Small intestine (tissue), 7 donors: ENCODE data around the gene TRMT10B. TPM values are rescaled to one million over a fixed set of nuclear protein-coding genes. Genes with fewer than 3 reads are reported as not detected.
"Not testable (repeated sequence)": the region's sequence is repeated elsewhere in the genome, so short reads cannot be mapped to it uniquely, and the experiment has no call there.

Source experiments
- DNase-seq, 2 donors: peaks; one replicate each; pipeline versions ENCODE4 v3.0.0 to v3.0.0-alpha.2; 2013
- FAIRE-seq: peaks from 2 replicates; lab custom pipeline; 2012; peaks lifted over from hg19 to GRCh38; lab: Jason Lieb, UNC
- H3K27ac ChIP-seq, 3 donors: one replicate each; pipeline ENCODE4 v1.5.1; 2013; ENCODE audit warnings: low read length in 2 of 3, mild to moderate bottlenecking in 2 of 3, control low read depth in 1 of 3, inconsistent platforms in 1 of 3, low read depth in 1 of 3, moderate library complexity in 1 of 3
- H3K27me3 ChIP-seq, 3 donors: one replicate each; pipeline ENCODE4 v1.6.1; 2013; ENCODE audit warnings: low read length in 3 of 3, inconsistent platforms in 1 of 3; ENCODE audit not compliant: control insufficient read depth in 3 of 3, insufficient read depth in 3 of 3
- H3K36me3 ChIP-seq, 3 donors: one replicate each; pipeline ENCODE4 v1.6.1; 2013; ENCODE audit warnings: low read length in 3 of 3, inconsistent platforms in 1 of 3, low read depth in 1 of 3, mild to moderate bottlenecking in 1 of 3, moderate library complexity in 1 of 3; ENCODE audit not compliant: control insufficient read depth in 3 of 3, insufficient read depth in 2 of 3
- H3K4me1 ChIP-seq, 3 donors: one replicate each; pipeline ENCODE4 v1.6.1; 2013; ENCODE audit warnings: low read length in 2 of 3, inconsistent platforms in 1 of 3, low read depth in 1 of 3, mild to moderate bottlenecking in 1 of 3, moderate library complexity in 1 of 3; ENCODE audit not compliant: control insufficient read depth in 3 of 3, insufficient read depth in 2 of 3
- H3K4me3 ChIP-seq, 3 donors: one replicate each; pipeline ENCODE4 v1.5.1; 2013; ENCODE audit warnings: low read length in 3 of 3, control low read depth in 1 of 3, inconsistent platforms in 1 of 3, low read depth in 1 of 3, mild to moderate bottlenecking in 1 of 3, moderate library complexity in 1 of 3
- H3K9me3 ChIP-seq, 2 donors: one replicate each; pipeline ENCODE4 v1.6.1; 2013; ENCODE audit warnings: low read depth in 1 of 2, low read length in 1 of 2; ENCODE audit not compliant: control insufficient read depth in 2 of 2, insufficient read depth in 1 of 2
- WGBS, 3 donors: extraction: QIAGEN DNeasy Blood & Tissue Kit; methylation state at CpG; one replicate each; pipeline ENCODE4 v1.1.7; 2013; 5-methylcytosine and 5-hydroxymethylcytosine counted together
- polyA plus RNA-seq, 4 donors: library from polyadenylated mRNA; stranded (reverse) in 3 of 4; unstranded in 1 of 4; fragments of 200-250 nt in 3 of 4; fragments of 120-200 nt in 1 of 4; gene quantifications; one replicate each; pipeline versions ENCODE4 v1.2.1 to v1.2.3, GENCODE V29; 2013
- donor health status: healthy with polysubstance abuse.
- donor health status: control.
- donor health status: control.
- donor health status: Bipolar disorder and iron deficiency.
- donor health status: healthy.

The TRMT10B gene
- polyA plus RNA-seq, 4 donors: 4.5 to 21.6 (median 5.6) TPM

DNA sequence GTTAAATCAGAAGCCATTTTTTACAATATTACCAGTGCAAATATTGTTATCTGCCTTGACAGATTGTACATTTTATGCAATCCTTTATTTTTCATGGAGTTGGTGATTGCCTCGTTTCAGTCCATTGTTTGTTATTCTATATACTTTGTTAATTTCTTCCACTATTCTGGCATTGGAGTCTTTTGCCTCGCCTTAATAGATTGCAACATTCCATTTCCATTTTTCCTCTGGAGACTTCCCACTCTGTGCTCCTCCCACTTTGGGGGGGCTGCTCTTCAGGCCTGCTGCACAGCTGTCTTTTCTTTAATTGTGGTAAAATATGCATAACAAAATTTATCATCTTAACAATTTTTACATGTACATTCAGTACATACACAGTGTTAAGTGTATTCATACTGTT is 42.6 kb downstream of the TRMT10B start:
- Histone ChIP-seq H3K9me3 (no peaks in the 10 kb centered on the region), H3K36me3 (no peaks in the 10 kb centered on the region), H3K27ac (no peak overlapping the region), H3K4me1 (no peaks in the 10 kb centered on the region), H3K27me3 (no peaks in the 10 kb centered on the region), H3K4me3 (no peak overlapping the region)
- WGBS, 3 donors: 56 to 61% (median 59%) methylated on average over 2 of the region's 2 CpGs
- FAIRE-seq (no peak), DNase-seq (no peak)

DNA sequence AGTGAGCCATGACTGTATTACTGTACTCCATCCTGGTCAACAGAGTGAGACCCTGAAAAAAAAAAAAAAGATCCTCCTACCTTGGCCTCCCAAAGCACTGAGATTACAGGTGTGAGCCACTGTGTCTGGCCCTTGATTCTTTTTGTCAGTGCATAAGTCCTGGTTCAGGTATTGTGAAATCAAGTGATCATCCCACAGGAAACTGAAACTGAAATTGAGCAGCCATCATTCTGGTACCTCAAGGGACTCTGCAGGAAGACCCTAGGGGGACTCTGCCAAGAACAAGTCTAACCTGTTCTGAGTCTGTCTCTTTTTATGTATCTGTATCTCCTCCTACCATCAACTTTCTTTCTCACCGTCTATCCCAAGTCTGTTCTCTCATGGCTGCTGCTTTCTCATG is 45.1 kb downstream of the TRMT10B start:
- Histone ChIP-seq H3K36me3 (no peaks in the 10 kb centered on the region), H3K27ac (no peak overlapping the region), H3K9me3 (no peaks in the 10 kb centered on the region), H3K27me3 (no peaks in the 10 kb centered on the region), H3K4me1 (peaks cover 4 to 7% (median 5%) of the 10 kb centered on the region in 3 donors), H3K4me3 (no peak overlapping the region)
- FAIRE-seq: no peak
- peak in 1 of 2 donors; percentile 21 for DNase-seq
- 47 to 57% (median 56%) methylated on average over 1 of the region's 1 CpG for WGBS, 3 donors

DNA sequence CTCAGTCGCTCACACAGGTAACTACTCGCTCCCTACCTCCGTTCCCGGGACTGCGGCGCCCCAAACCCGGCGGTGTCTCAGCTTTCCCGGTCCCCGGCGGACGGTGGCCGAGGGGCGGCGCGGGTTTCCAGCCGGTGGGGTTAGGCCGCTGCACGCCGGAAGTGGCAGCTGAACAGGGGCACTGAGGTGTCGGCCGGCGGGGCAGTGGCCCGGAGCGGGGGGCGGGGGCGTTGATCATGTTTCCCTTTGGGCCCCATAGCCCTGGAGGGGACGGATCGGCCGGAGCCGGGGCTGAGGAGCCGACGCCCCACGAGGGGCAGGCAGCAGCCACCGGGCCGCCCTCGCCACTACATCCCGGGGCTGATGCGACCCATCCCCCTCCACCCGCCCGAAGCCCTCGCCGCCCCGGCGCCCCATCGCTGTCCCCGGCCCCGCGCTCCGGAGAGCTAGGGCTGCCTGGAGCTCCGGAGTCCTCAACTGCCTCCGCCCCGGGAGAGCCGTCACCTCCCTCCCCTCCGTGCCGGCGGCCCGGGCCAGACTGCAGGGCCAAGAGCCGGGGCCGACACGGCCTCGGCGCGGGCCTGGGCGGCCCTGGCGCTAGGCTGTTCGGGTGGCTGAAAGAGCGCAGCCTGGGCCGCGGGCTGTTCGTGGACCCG is 47.2 kb downstream of the TRMT10B start, which contains the start of gene DCAF10:
DCAF10 (plus strand) TSS at position 167 of the 656 bp plus-strand sequence; CDS start at position 237, 70 bp downstream.
- DNase-seq: peak; percentile 81 to 97
- peak within 1 kb of the TSS; percentile 84 to 98 (median 97) for H3K4me3 ChIP-seq
- H3K27ac ChIP-seq: peak within 1 kb of the TSS; percentile 88 to 90 (median 88)
- WGBS, 3 donors: 1% methylated on average over 49 to 72 of the region's 72 CpGs
- H3K4me1 ChIP-seq: peaks cover 4 to 7% (median 5%) of the 10 kb centered on the region in 3 donors
- no peaks in the 10 kb centered on the region for H3K27me3 ChIP-seq
- no peak for FAIRE-seq
- H3K9me3 ChIP-seq: no peaks in the 10 kb centered on the region
- no peaks in the 10 kb centered on the region for H3K36me3 ChIP-seq

DNA sequence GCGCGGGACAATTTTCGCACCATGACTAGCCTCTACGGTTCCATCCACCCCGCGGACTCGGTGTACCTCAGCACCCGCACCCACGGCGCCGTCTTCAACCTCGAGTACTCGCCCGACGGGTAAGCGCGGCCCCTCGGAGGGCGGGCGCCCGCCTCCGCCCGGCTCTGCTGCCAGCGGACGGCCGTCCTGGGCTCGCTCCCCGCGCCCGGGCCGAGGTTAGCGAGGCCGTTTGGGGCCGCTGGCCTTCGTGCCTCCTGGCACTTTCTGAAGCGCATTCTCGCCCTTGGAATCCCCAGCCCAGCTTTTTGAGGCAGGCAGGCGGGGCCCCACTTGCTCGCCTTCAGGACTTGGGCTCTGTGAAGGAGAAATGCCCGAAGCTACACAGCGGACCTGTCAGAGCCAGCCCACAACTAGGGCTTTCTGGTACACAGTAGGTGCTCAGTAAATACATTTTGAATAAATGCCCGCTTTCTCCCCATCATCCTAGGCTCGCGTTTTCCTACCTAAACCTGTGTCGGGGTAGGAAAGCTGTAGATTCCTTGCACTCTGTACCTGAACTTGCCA is 47.8 kb downstream of the TRMT10B start:
- Histone ChIP-seq H3K27me3 (no peaks in the 10 kb centered on the region), H3K9me3 (no peaks in the 10 kb centered on the region), H3K27ac (peak overlapping the region; percentile 88 to 90 (median 88)), H3K4me1 (peaks cover 4 to 7% (median 5%) of the 10 kb centered on the region in 3 donors), H3K4me3 (peak overlapping the region; percentile 84 to 98 (median 97)), H3K36me3 (no peaks in the 10 kb centered on the region)
- WGBS, 3 donors: 0 to 1% (median 1%) methylated on average over 45 of the region's 45 CpGs
- FAIRE-seq: no peak
- DNase-seq: peak in 1 of 2 donors; percentile 35

DNA sequence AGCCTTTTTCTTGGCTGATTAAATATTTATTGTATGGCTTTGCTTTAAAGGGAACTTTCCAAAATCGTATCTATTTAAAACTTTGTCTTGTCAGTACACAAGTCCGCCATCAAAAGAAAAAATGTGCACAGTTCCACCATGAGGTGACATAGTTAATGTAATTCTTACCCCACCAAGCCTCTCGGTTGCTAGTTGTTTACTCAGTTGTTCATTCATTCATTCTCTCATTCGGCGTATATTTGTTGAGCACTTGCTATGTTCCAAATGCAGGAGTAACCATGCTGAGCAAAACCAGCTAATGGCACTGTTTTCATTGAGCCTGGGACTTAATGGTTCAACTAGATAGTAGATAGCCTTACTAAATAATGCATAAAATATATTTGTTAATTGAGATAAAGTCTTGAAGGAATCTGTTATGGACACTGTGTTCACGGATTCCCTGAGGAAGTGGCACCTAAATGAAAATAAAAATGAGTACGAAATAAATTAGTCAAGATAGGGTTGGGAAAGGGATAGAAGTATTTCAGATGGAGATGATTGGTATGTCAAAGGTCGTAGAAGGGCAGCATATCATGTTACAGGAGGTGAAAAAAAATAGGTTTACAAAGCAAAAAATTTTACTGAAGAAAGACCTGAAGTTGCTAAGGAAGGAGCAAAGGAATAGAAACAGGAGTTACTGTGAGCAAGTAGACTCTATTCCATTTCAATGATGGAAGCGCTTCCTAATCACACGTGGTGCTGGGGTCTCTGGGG is 48.5 kb downstream of the TRMT10B start:
- H3K36me3 ChIP-seq: no peaks in the 10 kb centered on the region
- peaks cover 4 to 7% (median 5%) of the 10 kb centered on the region in 3 donors for H3K4me1 ChIP-seq
- H3K4me3 ChIP-seq: peak overlapping the region; percentile 84 to 98 (median 97)
- WGBS, 3 donors: 35 to 56% (median 47%) methylated on average over 10 of the region's 10 CpGs
- FAIRE-seq: no peak
- no peak overlapping the region for H3K27ac ChIP-seq
- no peaks in the 10 kb centered on the region for H3K27me3 ChIP-seq
- no peak for DNase-seq
- H3K9me3 ChIP-seq: no peaks in the 10 kb centered on the region

DNA sequence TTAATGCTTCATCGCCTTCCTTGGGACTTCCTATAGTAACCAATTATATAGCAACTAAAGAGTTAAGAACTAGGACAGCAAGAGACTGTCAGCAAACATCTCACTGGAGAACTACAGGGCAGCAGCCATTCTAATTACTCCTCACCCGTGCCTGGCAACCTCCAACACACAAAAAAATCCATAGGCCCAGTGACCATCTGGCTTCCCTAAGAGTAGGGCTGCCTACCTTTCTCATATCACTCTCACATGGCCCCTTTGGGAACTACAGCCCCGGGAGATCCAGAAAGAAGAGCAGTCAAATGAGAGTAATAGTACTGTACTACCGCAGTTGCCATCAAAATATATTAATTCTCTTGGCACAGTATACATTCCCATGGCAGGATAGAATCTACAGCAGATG is 52.7 kb downstream of the TRMT10B start:
- Histone ChIP-seq H3K36me3 (peaks cover 0 to 11% (median 0%) of the 10 kb centered on the region in 3 donors), H3K4me1 (peaks cover 4 to 7% (median 5%) of the 10 kb centered on the region in 3 donors), H3K4me3 (no peak overlapping the region), H3K27me3 (no peaks in the 10 kb centered on the region), H3K27ac (no peak overlapping the region), H3K9me3 (no peaks in the 10 kb centered on the region)
- 70 to 73% (median 71%) methylated on average over 4 of the region's 4 CpGs for WGBS, 3 donors
- DNase-seq (peak; percentile 15 to 18), FAIRE-seq (no peak)

DNA sequence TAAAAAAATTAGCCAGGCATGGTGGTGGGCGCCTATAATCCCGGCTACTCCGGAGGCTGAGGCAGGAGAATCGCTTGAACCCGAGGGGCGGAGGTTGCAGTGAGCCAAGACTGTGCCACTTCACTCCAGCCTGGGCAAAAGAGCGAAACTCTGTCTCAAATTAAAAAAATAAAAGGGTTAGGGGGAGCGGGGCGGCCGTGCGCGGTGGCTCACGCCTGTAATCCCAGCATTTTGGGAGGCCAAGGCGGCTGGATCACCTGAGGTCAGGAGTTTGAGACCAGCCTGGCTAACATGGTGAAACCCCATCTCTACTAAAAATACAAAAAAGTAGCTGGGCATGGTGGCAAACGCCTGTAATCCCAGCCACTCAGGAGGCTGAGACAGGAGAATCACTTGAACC is 56.1 kb downstream of the TRMT10B start:
- H3K4me3 ChIP-seq, H3K27me3 ChIP-seq, DNase-seq, H3K4me1 ChIP-seq, H3K9me3 ChIP-seq, FAIRE-seq, H3K27ac ChIP-seq: not testable (repeated sequence)
- WGBS, 3 donors: 96 to 98% (median 97%) methylated on average over 15 of the region's 15 CpGs
- peaks cover 0 to 15% (median 2%) of the 10 kb centered on the region in 3 donors for H3K36me3 ChIP-seq

DNA sequence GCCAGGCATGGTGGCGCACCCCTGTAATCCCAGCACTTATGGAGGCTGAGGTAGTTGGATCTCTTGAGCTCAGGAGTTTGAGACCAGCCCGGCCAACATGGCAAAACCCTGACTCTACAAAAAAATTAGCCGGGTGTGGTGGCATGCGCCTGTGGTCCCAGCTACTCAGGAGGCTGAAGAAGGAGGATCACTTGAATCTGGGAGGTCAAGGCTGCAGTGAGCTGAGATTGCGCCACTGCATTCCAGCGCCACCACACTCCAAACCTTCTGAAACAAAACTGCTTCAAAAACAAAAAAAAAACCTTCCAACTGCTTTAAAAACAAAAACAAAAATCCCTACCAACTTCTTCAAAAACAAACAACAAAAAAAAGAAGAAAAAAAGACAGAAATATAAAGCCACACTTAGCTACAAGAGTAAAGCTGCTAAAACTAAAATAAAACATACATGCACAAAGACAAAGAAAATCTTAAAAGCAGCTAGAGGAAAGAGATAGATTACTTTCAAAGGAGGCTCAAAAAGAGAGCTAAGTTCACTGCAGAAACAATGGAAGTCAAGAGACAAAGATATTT is 58.4 kb downstream of the TRMT10B start:
- DNase-seq (no peak), FAIRE-seq (no peak)
- WGBS, 3 donors: 97 to 99% (median 98%) methylated on average over 6 of the region's 6 CpGs
- Histone ChIP-seq H3K36me3 (peaks cover 0 to 15% (median 2%) of the 10 kb centered on the region in 3 donors), H3K27ac (no peak overlapping the region), H3K4me1 (no peaks in the 10 kb centered on the region), H3K27me3 (no peaks in the 10 kb centered on the region), H3K4me3 (no peak overlapping the region), H3K9me3 (peaks cover 0 to 3% of the 10 kb centered on the region in 2 donors)
